ENCODE results near the gene NUSAP1. TPM values are rescaled to one million over a fixed set of nuclear protein-coding genes. Genes with fewer than 3 reads are reported as not detected.

The NUSAP1 gene
- polyA plus RNA-seq, 4 donors = 4.6 to 37.2 (median 19.9) TPM

- 58 to 76% (median 75%) methylated on average over 2 of the region's 2 CpGs for WGBS, 3 donors
- no peaks in the 10 kb centered on the region for H3K9me3 ChIP-seq (ENCODE audit: control insufficient read depth in 2 of 2, insufficient read depth in 1 of 2, low read depth in 1 of 2, low read length in 1 of 2)
- no peak overlapping the region for H3K4me3 ChIP-seq (ENCODE audit: low read depth in 1 of 3, low read length in 3 of 3)
- no peaks in the 10 kb centered on the region for H3K27me3 ChIP-seq (ENCODE audit: control insufficient read depth in 3 of 3, insufficient read depth in 3 of 3, low read length in 3 of 3)
- FAIRE-seq (no peak), DNase-seq (peak; percentile 14 to 74)
- H3K36me3 ChIP-seq (ENCODE audit: control insufficient read depth in 3 of 3, insufficient read depth in 2 of 3, low read depth in 1 of 3, low read length in 3 of 3) = no peaks in the 10 kb centered on the region
- H3K4me1 ChIP-seq (ENCODE audit: control insufficient read depth in 3 of 3, insufficient read depth in 2 of 3, low read depth in 1 of 3, low read length in 2 of 3) = peaks cover 0 to 9% (median 0%) of the 10 kb centered on the region in 3 donors
- H3K27ac ChIP-seq (ENCODE audit: low read depth in 1 of 3, low read length in 2 of 3) = peak overlapping the region in 1 of 3 donors; percentile 81
These were observed 75.6 kb downstream of the NUSAP1 start for GRCh38 chr15:41408234-41408641.

DNA sequence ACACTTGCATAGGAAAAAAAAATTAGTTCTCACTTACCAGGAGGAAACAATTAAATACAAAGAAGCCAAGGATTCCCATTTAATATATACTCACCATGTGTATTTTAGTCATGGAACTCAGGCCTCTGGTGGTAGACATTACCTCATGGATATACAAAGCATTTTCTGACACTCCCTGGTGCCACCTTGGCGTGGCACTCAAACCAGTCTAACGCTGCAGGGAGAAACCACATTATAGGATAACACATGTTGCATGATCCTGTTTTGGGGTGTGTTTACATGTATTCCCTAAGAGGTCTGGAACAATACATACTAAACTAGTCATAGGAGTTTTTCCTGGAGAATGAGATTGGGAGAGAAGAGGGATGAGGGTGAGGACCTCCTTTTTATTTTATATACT is 78.3 kb downstream of the NUSAP1 start:
- Histone ChIP-seq H3K27me3 (ENCODE audit: control insufficient read depth in 3 of 3, insufficient read depth in 3 of 3, low read length in 3 of 3) (no peaks in the 10 kb centered on the region), H3K36me3 (ENCODE audit: control insufficient read depth in 3 of 3, insufficient read depth in 2 of 3, low read depth in 1 of 3, low read length in 3 of 3) (no peaks in the 10 kb centered on the region), H3K27ac (ENCODE audit: low read depth in 1 of 3, low read length in 2 of 3) (no peak overlapping the region), H3K4me3 (ENCODE audit: low read depth in 1 of 3, low read length in 3 of 3) (no peak overlapping the region), H3K4me1 (ENCODE audit: control insufficient read depth in 3 of 3, insufficient read depth in 2 of 3, low read depth in 1 of 3, low read length in 2 of 3) (peaks cover 0 to 9% (median under 1%) of the 10 kb centered on the region in 3 donors), H3K9me3 (ENCODE audit: control insufficient read depth in 2 of 2, insufficient read depth in 1 of 2, low read depth in 1 of 2, low read length in 1 of 2) (no peaks in the 10 kb centered on the region)
- WGBS, 3 donors = 72 to 87% (median 75%) methylated on average over 2 of the region's 2 CpGs
- FAIRE-seq (no peak), DNase-seq (no peak)

- Histone ChIP-seq H3K4me3 (ENCODE audit: low read depth in 1 of 3, low read length in 3 of 3) (no peak overlapping the region), H3K27me3 (ENCODE audit: control insufficient read depth in 3 of 3, insufficient read depth in 3 of 3, low read length in 3 of 3) (no peaks in the 10 kb centered on the region), H3K27ac (ENCODE audit: low read depth in 1 of 3, low read length in 2 of 3) (no peak overlapping the region), H3K36me3 (ENCODE audit: control insufficient read depth in 3 of 3, insufficient read depth in 2 of 3, low read depth in 1 of 3, low read length in 3 of 3) (no peaks in the 10 kb centered on the region), H3K4me1 (ENCODE audit: control insufficient read depth in 3 of 3, insufficient read depth in 2 of 3, low read depth in 1 of 3, low read length in 2 of 3) (peaks cover 0 to 13% (median 2%) of the 10 kb centered on the region in 3 donors), H3K9me3 (ENCODE audit: control insufficient read depth in 2 of 2, insufficient read depth in 1 of 2, low read depth in 1 of 2, low read length in 1 of 2) (no peaks in the 10 kb centered on the region)
- 86 to 91% (median 88%) methylated on average over 3 of the region's 3 CpGs for WGBS, 3 donors
- no peak for FAIRE-seq
- DNase-seq = no peak
These were observed 78.8 kb downstream of the NUSAP1 start for GRCh38 chr15:41411441-41411840.

DNA sequence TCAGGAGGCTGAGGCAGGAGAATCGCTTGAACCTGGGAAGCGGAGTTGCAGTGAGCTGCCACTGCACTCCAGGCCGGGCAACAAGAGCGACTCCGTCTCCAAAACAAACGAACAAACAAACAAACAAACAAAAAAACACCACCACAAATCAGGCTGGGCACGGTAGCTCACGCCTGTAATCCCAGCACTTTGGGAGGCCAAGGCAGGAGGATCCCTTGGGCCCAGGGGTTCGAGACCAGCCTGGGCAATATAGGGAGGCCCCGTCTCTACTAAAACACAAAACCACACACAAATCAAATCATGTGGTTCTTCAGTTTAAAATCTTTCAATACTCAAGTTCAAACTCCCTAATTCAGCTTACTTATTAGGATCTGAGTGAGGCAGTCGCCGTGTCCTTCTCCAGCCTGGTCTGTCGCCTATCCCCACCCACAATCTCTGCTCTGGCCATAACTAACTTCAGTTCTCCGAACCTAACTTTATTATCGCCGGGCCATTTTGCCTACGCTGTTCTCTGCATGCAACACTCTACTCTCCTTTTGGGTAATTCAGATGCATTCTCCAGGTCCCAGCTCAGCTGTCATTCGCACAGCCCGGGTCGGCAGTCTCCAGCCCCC is 83.6 kb downstream of the NUSAP1 start:
- Histone ChIP-seq H3K9me3 (ENCODE audit: control insufficient read depth in 2 of 2, insufficient read depth in 1 of 2, low read depth in 1 of 2, low read length in 1 of 2) (no peaks in the 10 kb centered on the region), H3K4me3 (ENCODE audit: low read depth in 1 of 3, low read length in 3 of 3) (peak overlapping the region; percentile 58 to 90 (median 78)), H3K4me1 (ENCODE audit: control insufficient read depth in 3 of 3, insufficient read depth in 2 of 3, low read depth in 1 of 3, low read length in 2 of 3) (peaks cover 0 to 15% (median 2%) of the 10 kb centered on the region in 3 donors), H3K27ac (ENCODE audit: low read depth in 1 of 3, low read length in 2 of 3) (peak overlapping the region; percentile 66 to 88 (median 74)), H3K36me3 (ENCODE audit: control insufficient read depth in 3 of 3, insufficient read depth in 2 of 3, low read depth in 1 of 3, low read length in 3 of 3) (no peaks in the 10 kb centered on the region), H3K27me3 (ENCODE audit: control insufficient read depth in 3 of 3, insufficient read depth in 3 of 3, low read length in 3 of 3) (no peaks in the 10 kb centered on the region)
- FAIRE-seq (no peak), DNase-seq (no peak)
- 28 to 30% (median 29%) methylated on average over 20 of the region's 20 CpGs for WGBS, 3 donors

DNA sequence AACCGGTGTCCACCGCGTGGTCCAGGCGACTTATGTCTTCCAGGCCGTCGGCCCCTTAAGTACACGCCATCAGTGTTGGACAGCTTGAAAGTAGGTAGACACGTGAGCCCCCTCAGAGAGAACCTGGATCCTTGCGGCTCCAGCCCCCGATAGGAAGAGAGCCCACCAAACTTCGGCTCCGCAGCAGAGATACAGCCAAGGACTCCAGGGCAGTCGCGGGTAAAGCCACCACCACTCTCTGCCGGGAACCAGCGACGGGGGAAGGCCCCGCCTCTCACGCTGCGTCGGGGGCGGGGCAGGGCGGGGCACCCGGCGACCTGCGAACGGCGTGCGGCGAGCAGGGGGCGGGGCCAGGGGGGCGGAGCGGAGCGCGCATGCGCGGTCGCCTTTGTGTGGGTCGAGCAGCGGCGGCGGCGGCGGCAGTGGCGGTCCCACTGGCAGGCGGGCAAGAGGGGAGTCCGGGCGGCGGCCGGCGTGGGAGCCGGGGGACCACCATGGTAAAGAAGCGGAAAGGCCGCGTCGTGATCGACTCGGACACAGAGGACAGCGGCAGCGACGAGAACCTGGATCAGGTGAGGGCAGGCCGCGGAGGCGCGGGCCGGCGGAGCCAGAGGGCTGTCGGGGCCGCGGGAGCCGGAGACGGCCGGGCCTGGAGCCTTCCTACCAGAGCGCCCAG is 84.2 kb downstream of the NUSAP1 start, which contains the start of gene RTF1:
TSS of gene RTF1 (plus strand) at position 354 of the 676 bp plus-strand sequence. CDS start at position 375, 21 bp downstream.
- Histone ChIP-seq H3K4me3 (ENCODE audit: low read depth in 1 of 3, low read length in 3 of 3) (peak within 1 kb of the TSS; percentile 78 to 90 (median 84)), H3K36me3 (ENCODE audit: control insufficient read depth in 3 of 3, insufficient read depth in 2 of 3, low read depth in 1 of 3, low read length in 3 of 3) (no peaks in the 10 kb centered on the region), H3K27me3 (ENCODE audit: control insufficient read depth in 3 of 3, insufficient read depth in 3 of 3, low read length in 3 of 3) (no peaks in the 10 kb centered on the region), H3K27ac (ENCODE audit: low read depth in 1 of 3, low read length in 2 of 3) (peak within 1 kb of the TSS; percentile 66 to 88 (median 86)), H3K9me3 (ENCODE audit: control insufficient read depth in 2 of 2, insufficient read depth in 1 of 2, low read depth in 1 of 2, low read length in 1 of 2) (no peaks in the 10 kb centered on the region), H3K4me1 (ENCODE audit: control insufficient read depth in 3 of 3, insufficient read depth in 2 of 3, low read depth in 1 of 3, low read length in 2 of 3) (peaks cover 0 to 15% (median 2%) of the 10 kb centered on the region in 3 donors)
- FAIRE-seq (no peak), DNase-seq (peak; percentile 92 to 98)
- 0 to 1% (median 0%) methylated on average over 49 to 74 of the region's 74 CpGs for whole genome bisulfite sequencing, 3 donors

GRCh38 chr15:41417418-41418195 is 84.9 kb downstream of the NUSAP1 start:
- no peak for FAIRE-seq
- no peaks in the 10 kb centered on the region for H3K27me3 ChIP-seq (ENCODE audit: control insufficient read depth in 3 of 3, insufficient read depth in 3 of 3, low read length in 3 of 3)
- peak overlapping the region; percentile 58 to 86 (median 86) for H3K27ac ChIP-seq (ENCODE audit: low read depth in 1 of 3, low read length in 2 of 3)
- H3K36me3 ChIP-seq (ENCODE audit: control insufficient read depth in 3 of 3, insufficient read depth in 2 of 3, low read depth in 1 of 3, low read length in 3 of 3) = no peaks in the 10 kb centered on the region
- peaks cover 0 to 15% (median 2%) of the 10 kb centered on the region in 3 donors for H3K4me1 ChIP-seq (ENCODE audit: control insufficient read depth in 3 of 3, insufficient read depth in 2 of 3, low read depth in 1 of 3, low read length in 2 of 3)
- H3K9me3 ChIP-seq (ENCODE audit: control insufficient read depth in 2 of 2, insufficient read depth in 1 of 2, low read depth in 1 of 2, low read length in 1 of 2) = no peaks in the 10 kb centered on the region
- H3K4me3 ChIP-seq (ENCODE audit: low read depth in 1 of 3, low read length in 3 of 3) = peak overlapping the region; percentile 78 to 87 (median 84)
- 0 to 1% (median 1%) methylated on average over 36 to 37 of the region's 37 CpGs for WGBS, 3 donors
- peak; percentile 16 to 81 for DNase-seq

GRCh38 chr15:41423979-41424659 is 91.4 kb downstream of the NUSAP1 start:
- peaks cover 0 to 3% (median 1%) of the 10 kb centered on the region in 3 donors for H3K4me1 ChIP-seq (ENCODE audit: control insufficient read depth in 3 of 3, insufficient read depth in 2 of 3, low read depth in 1 of 3, low read length in 2 of 3)
- DNase-seq = no peak
- 82 to 89% (median 85%) methylated on average over 7 of the region's 7 CpGs for WGBS, 3 donors

GRCh38 chr15:41424809-41425208 is 92.1 kb downstream of the NUSAP1 start:
- H3K4me3 ChIP-seq (ENCODE audit: low read depth in 1 of 3, low read length in 3 of 3) = no peak overlapping the region
- H3K36me3 ChIP-seq (ENCODE audit: control insufficient read depth in 3 of 3, insufficient read depth in 2 of 3, low read depth in 1 of 3, low read length in 3 of 3) = peaks cover 0 to 6% (median 0%) of the 10 kb centered on the region in 3 donors
- no peaks in the 10 kb centered on the region for H3K27me3 ChIP-seq (ENCODE audit: control insufficient read depth in 3 of 3, insufficient read depth in 3 of 3, low read length in 3 of 3)
- no peaks in the 10 kb centered on the region for H3K9me3 ChIP-seq (ENCODE audit: control insufficient read depth in 2 of 2, insufficient read depth in 1 of 2, low read depth in 1 of 2, low read length in 1 of 2)
- FAIRE-seq = no peak
- no peak overlapping the region for H3K27ac ChIP-seq (ENCODE audit: low read depth in 1 of 3, low read length in 2 of 3)
- peaks cover 0 to 3% (median 3%) of the 10 kb centered on the region in 3 donors for H3K4me1 ChIP-seq (ENCODE audit: control insufficient read depth in 3 of 3, insufficient read depth in 2 of 3, low read depth in 1 of 3, low read length in 2 of 3)
- DNase-seq = no peak
- WGBS, 3 donors = 91 to 94% (median 94%) methylated on average over 14 of the region's 14 CpGs

More at GRCh38 chr15:41423979-41424659, 91.4 kb downstream of the NUSAP1 start:
- Histone ChIP-seq H3K4me3 (ENCODE audit: low read depth in 1 of 3, low read length in 3 of 3) (no peak overlapping the region), H3K27ac (ENCODE audit: low read depth in 1 of 3, low read length in 2 of 3) (peak overlapping the region in 1 of 3 donors; percentile 62), H3K9me3 (ENCODE audit: control insufficient read depth in 2 of 2, insufficient read depth in 1 of 2, low read depth in 1 of 2, low read length in 1 of 2) (no peaks in the 10 kb centered on the region), H3K36me3 (ENCODE audit: control insufficient read depth in 3 of 3, insufficient read depth in 2 of 3, low read depth in 1 of 3, low read length in 3 of 3) (peaks cover 0 to 6% (median 0%) of the 10 kb centered on the region in 3 donors), H3K27me3 (ENCODE audit: control insufficient read depth in 3 of 3, insufficient read depth in 3 of 3, low read length in 3 of 3) (no peaks in the 10 kb centered on the region)
- no peak for FAIRE-seq

Data from small intestine (tissue), 7 donors.